ENCODE measurements around the gene AP5S1.
A peak's percentile ranks its signal among the peaks of the same experiment; 100 is the strongest.

Gene AP5S1

DNA sequence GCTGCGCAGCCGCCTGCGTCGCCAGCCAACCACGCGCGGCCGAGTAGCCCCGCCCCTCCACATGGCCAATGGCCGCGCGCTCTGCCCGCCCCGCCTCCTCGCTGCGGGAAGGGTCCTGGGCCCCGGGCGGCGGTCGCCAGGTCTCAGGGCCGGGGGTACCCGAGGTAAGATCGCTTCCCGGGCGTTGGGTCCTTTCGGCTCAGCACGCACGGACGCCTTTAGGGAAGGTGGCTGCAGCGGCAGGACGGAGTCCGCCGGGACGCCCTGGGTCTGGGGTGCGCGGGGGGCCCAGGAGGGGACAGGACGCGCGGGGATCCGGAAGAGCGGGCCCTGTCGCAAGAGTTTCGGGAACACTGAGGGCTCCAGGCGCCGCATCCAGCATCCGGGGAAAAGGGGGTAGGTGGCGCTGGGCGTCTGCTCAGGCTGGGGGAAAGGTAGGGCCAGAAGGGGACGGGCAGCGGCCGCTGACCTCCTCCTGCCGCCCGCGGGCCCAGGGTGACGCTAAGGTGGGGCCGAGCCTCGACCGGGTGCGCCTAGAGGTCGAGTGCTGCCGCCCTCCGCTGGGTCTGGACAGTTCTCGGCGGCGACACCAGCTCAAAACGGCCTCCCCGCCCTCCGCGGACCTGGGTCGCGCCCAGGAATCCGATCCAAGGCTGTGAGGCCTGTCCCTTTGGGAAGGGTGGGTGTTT is 26.5 kb downstream of the AP5S1 start, which contains the start of gene MAVS:
TSS of gene MAVS (plus strand) at position 95 of the 689 bp plus-strand sequence. CDS start 7,791 bp downstream, outside the sequence.
- peak; percentile 75 for DNase-seq

DNA sequence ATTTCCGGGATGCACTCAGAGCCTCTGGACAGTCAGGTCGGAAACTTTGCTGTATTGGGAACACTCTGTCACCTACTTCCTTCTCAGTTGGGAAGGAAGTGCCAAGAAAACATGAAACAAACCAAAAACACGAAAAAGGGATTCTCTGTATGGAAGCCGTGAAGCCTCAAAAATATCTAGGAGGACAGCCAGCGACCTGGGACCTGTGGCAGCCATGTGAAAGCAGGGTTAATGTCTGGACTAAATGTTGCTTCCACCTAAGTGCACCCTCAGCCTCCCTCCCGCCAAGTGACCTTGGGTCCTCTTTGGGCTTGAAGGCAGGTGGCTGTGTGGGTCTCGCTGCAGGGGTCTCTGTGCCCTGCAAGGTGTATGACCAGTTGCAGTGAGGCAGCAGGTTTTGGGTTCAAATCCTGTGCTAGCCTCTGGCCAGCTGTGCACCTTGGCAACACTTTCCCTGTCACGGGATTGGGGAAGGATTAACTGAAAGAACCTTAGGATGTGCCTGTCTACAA is 27.1 kb downstream of the AP5S1 start:
- no peak for DNase-seq

DNA sequence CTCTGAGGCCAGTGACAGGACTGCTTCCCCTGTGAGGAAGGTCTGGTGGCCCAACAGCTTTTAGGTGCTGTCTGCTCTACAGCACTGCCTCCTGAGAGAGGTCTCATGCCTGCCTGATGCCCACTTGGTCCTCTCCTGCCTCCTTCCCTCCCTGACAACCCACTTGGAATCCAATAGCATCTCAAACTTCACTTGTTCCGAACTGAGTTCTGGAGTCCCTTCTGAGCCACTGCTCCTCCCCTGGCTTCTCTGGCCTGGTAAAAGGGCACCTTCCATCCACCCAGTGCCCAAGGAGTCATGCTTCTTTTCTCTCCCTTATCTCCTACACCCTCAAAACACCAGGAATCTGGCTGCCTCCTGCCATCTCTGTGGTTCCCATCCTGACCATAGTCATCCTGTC is 28.2 kb downstream of the AP5S1 start:
- no peak for DNase-seq

DNA sequence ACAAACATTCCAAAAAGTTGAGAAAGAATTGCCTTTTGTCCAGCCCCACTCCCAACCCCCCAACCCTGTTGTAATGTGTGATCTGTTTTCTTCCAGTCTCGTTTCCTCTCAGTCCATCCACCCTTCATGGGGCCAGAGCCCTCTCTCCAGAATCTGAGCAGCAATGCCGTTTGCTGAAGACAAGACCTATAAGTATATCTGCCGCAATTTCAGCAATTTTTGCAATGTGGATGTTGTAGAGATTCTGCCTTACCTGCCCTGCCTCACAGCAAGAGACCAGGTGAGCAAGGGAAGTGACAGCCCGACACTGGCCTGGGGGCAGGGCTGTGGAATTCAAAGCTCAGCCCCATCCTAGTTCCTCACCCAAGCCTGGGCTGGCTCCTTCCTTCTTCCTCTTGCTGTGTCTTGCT is 34.1 kb downstream of the AP5S1 start:
- DNase-seq, result no peak

DNA sequence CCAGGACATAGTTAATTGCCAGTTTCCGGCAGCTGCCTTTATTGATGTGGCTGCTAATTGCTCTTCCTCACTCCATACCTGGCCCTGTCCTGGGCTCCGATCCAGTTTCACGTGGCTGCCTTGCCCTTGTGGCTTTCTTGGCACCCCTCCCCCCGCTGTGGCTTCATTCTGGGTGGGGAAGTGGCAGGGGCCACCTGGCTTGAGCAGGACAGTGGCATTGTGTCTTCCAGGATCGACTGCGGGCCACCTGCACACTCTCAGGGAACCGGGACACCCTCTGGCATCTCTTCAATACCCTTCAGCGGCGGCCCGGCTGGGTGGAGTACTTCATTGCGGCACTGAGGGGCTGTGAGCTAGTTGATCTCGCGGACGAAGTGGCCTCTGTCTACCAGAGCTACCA is 37.1 kb downstream of the AP5S1 start:
- DNase-seq, result no peak

DNA sequence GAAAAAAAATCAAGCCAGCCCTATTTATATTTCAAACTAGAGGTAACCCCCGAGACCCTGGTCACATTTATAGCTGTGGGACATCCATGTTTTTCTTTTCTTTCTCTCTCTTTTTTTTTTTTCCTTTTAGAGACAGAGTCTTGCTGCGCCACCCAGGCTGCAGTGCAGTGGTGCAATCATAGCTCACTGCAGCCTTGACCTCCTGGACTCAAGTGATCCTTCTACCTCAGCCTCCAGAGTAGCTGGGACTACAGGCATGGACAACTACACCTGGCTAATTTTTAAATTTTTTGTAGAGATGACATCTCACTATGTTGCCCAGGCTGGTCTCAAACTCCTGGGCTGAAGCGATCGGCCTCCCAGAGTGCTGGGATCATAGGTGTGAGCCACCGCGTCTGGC is 38.3 kb downstream of the AP5S1 start:
- DNase-seq, result no peak

DNA sequence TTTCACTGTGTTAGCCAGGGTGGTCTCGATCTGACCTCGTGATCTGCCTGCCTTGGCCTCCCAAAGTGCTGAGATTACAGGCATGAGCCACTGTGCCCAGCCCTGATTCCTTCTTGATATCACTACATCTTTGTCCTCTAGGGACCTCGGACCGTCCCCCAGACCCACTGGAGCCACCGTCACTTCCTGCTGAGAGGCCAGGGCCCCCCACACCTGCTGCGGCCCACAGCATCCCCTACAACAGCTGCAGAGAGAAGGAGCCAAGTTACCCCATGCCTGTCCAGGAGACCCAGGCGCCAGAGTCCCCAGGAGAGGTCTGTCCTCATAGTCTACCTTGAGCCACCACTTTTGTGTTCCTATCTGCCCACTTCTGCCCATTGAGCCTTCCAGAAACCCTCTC is 40.8 kb downstream of the AP5S1 start:
- DNase-seq, result no peak

DNA sequence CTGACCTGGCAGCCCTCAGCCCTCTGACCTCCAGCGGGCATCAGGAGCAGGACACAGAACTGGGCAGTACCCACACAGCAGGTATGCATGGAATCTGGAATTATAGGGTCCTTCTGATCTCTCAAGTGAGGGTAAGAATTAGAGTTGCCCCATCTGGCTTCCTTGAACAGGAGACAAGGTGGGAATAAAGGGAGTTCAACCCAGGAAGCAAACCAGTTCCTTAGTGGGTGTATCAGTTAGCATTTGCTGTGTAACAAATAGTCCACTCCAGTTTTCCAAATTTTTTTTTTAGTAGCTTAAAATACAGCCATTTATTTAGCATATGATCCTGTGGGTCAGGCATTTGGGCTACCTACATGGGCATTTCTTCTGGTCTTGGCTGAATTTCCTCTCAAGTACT is 42.0 kb downstream of the AP5S1 start:
- DNase-seq, result no peak

DNA sequence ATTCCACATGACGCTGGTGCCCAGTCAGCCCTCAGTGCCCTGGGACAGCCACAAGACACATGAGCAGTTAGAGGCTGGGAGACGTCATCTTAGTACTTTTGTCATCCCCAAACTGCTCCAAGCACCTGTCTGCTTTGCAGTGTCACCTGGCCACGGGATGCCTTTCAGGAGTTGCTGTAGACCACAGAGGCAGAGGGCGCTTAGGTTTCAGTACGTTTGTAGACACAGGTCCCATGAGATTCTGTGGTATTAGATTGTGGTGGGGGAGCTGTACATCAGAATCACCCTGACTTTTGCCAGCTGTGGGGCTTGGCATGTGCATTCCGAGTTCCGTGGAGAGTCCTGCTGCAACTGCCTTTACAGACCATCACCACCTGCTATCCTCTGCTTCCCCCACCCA is 43.0 kb downstream of the AP5S1 start:
- no peak for DNase-seq

DNA sequence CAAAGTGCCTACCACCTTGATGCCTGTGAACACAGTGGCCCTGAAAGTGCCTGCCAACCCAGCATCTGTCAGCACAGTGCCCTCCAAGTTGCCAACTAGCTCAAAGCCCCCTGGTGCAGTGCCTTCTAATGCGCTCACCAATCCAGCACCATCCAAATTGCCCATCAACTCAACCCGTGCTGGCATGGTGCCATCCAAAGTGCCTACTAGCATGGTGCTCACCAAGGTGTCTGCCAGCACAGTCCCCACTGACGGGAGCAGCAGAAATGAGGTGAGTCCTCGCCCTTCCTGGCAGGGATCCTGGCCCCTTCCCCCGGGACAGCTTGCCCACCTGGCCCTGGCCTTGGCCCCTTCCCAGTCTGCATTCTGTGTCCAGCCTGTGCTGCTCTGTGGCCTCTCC is 44.2 kb downstream of the AP5S1 start:
- no peak for DNase-seq

DNA sequence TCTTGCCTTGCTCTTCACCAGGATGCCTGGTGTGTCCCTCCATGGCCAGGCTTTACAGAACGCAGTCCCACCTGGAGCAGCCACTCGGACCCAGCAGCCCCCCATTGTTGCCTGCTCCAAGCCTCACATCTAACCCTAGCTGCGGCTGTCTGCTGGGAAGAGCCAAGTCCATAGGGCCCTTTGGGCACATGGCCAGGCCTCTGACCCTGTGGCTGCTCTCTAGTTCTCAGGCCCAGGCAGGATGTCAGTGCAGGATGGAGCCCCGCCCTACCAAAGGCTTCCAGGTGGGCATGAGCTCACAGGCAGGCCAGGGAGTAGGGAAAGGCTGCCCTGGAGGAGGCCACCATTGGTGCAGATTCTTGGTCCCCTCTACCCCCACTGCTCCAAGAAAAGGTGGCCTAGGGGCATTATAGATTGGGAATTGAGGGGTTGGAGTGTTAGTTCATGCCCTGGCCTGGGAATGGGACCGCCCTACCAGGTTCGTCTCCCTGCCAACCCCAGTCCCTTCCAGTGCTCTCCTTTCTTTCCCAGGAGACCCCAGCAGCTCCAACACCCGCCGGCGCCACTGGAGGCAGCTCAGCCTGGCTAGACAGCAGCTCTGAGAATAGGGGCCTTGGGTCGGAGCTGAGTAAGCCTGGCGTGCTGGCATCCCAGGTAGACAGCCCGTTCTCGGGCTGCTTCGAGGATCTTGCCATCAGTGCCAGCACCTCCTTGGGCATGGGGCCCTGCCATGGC is 45.0 kb downstream of the AP5S1 start:
- no peak for DNase-seq

DNA sequence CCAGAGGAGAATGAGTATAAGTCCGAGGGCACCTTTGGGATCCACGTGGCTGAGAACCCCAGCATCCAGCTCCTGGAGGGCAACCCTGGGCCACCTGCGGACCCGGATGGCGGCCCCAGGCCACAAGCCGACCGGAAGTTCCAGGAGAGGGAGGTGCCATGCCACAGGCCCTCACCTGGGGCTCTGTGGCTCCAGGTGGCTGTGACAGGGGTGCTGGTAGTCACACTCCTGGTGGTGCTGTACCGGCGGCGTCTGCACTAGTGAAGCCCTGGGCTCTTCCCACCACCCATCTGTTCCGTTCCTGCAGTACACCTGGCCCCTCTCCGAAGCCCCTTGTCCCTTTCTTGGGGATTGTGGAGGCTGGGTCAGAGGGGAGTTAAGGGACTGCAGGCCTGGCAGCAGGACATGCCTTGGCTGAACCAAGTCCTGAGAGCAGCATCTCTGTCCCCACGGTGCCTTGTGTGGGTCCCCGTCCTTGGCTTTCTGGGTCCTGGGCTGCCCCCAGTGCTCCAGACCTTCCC is 45.6 kb downstream of the AP5S1 start:
- no peak for DNase-seq

DNA sequence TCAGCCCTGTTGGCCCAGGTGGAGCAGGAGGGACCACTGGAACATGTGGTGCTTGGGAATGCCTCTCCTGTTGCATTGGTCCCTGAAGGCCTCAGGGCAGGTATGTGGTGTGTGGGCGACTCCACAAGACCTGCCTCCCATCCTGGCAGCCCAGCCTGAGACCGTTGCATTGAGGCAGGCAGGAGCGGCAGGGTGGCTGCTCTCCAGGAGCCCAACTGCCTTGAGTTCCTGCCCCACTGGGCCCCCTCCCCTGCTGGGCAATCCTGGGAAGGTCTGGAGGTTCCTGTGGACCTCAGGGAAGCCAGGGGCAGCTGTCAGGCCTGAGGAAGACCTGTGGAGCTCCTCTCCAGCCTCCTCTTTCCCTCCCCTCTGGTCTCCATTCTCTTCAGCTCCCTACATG is 46.1 kb downstream of the AP5S1 start:
- DNase-seq, result no peak

DNA sequence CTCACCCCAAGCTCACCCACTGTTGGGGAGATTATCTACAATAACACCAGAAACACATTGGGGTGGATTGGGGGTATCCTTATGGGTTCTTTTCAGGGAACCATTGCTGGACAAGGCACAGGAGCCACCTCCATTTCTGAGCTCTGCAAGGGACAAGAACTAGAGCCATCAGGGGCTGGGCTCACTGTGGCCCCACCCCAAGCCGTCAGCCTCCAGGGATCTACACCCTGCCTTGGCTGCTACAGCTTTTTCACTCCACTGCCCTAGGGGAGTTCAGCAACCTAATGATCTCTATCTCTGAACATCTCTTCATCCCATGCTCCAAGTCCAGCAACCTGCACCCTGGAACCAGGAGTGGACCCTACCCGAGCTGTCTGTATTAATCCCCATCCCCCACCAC is 47.5 kb downstream of the AP5S1 start:
- DNase-seq, result no peak

DNA sequence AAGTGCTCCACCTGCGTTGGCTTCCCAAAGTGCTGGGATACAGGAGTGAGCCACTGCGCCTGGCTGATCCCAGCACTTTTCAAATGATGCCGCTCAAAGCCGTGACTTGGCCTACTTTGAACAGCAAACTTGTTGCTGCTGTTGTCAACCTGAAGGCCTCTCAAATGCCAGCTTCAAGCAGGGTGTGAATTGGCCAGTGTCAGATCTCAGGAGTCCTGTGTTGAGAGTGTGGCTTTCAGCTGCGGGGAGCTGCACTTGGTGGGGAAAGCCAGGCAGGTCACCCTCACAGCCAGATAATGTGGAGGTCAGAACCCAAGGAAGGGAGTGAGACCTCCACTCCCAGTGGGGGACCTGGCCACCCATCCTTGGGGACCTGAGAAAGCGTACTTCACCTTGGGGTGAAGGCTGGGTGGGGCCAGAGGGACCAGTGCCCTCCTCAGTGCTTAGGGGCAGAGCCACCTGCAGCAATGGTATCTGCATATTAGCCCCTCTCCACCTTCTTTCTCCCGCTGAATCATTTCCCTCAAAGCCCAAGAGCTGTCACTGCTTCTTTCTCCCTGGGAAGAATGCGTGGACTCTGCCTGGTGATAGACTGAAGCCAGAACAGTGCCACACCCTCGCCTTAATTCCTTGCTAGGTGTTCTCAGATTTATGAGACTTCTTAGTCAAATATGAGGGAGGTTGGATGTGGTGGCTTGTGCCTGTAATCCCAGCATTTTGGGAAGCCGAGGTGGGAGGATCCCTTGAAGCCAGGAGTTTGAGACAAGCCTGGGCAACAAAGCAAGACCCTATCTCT is 49.7 kb downstream of the AP5S1 start:
- no peak for DNase-seq

DNA sequence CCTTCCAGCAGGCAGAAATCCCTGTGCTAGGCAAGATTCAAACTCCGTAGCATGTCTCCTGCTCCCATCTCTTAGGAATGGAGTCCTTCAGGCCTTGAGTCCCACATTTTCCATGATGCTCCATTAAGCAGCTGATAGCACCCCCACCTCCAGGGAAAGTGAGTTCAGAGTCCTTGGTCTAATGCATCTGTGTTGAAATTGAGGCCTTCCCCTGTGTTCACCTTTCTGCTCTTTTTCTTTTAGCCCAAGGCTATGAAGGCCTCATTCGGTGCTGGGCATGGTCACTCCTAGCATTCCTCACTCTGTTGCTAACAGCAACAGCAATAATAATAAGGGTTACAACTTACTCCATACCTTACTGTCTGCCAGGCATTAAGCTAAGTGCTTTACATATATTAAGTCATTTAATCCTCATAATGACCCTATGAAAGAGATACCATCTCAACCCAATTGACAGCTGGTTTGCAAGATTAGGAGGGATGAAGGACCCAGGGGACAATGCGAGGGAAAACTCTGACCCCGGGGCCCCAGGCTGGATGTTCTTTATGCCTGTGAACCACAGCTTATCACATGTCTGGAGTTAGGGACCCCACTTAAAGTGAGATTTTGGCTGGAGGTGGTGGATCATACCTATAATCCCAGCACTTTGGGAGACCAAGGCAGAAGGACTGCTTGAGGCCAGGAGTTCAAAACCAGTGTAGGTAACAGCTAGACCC is 51.4 kb downstream of the AP5S1 start:
- no peak for DNase-seq

DNA sequence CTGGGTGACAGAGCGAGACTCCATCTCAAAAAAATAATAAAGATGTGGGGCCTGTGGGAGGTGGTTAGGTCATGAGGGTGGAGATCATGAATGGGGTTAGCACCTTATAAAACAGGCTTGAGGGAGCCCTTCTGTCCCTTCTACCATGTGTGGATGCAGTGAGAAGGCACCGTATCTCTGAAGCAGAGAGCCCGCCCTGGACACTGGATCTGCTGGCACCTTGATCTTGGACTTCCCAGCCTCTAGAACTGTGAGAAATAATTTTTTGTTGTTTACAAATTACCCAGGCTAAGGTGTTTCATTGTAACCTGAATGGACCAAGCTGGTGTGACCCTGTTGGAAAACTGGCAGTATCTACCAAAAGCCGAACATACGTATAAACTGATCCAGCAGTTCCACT is 53.2 kb downstream of the AP5S1 start:
- DNase-seq, result no peak

DNA sequence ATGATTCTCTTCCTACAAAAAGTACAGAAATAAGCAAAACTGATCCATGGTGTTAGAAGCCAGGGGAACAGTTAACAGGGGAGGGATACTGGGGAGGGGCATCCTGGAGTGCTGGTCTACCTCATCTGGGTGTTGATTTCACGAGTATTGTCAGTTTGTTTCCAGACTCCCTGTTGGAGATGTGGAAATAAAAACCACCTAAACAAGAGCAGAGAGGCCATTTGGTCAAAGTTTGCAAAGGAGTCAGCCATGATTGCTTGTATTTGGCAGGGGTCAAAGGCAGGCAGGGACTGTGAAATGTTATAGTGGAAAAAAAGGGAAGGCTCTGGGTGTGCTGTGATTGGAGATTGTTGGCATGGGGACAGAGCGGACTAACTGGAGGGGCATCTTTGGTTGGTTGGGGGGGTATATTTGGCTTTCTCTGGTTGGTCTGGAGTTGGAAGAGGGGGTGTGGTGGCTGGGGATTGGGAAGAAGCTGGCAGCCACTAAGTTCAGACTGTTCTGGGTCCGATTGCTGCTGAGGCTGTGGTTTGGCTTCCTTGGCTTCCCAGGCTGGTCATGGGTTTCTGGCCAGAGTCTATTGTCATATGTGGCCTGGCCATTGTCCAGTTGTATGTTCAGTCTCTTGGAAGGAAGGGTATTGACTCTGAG is 54.0 kb downstream of the AP5S1 start:
- DNase-seq, result no peak

DNA sequence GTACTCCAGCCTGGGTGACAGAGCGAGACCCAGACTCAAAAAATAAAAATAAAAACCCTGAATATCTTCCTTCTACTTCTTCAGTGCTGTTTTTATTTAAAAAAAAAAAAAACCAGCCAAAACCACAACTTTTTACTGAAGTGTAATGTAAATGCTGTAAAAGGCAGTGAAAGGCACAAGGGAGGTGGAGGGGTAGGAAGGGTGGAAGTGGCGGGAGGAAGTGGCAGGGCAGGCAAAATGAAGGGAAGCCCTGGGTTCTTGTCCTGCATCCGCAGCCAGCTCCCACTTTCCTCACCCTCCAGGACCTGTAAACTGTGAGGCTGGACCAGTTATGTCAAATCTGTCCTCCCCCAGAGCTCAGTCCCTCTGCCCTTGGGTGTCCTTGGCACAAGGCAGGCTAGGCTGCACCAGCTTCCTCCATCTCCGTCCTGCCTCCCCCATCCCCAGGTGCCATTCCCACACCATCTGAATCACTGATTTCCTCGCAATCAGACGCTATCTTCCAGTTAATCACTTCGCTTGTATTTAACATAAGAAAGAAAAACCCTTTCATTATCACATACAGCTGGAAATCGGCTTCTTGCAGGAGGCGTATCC is 55.1 kb downstream of the AP5S1 start:
- DNase-seq, result no peak

DNA sequence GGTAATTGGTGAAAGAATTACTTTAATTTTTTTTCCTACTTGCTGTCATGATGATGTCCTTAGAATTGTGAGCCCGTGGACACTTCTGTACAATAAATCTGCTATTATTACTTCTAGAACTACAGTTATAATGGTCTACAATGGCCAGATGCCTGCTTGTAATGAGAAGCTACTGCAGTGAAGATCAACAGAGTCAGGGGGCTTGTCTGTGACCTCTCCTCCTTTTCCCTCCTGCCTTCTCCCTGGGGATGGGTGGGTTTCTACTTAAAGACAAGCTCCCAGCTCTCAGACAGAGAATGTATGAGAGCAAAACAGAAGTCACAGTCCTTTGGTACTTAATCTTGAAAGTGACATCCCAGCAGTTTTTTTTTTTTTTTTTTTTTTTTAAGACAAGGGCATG is 55.7 kb downstream of the AP5S1 start:
- no peak for DNase-seq

DNA sequence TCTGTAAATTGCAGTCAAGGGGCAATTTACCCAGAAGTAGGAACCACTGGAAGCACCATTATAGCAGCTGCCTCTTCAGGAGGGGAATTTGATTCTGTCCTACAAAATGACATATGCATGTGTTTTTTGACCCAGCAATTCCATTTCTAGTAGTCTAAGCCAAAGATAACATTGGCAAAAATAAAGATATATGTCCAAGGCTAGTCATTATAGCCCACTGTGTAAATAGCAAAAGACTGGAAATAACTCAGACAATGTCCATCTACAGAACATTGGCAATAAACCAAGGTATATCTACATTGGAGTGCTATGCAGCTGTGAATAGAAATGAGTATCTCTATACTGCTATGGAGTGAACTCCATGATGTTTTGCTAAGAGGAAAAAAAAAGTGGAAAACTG is 56.3 kb downstream of the AP5S1 start:
- DNase-seq, result no peak
